OCI-LY1 (cell line): ENCODE measurements around the gene NIM1K.
"Not testable (repeated sequence)": the region's sequence is repeated elsewhere in the genome, so short reads cannot be mapped to it uniquely, and the experiment has no call there.

ENCODE experiments used
- H2AFZ ChIP-seq: fragments of 200-600 bp; sonication (generic), shearing (Covaris generic); 2 replicates; pipeline ENCODE4 v1.6.0; 2014; ENCODE audit warnings: antibody characterized with exemption, mild to moderate bottlenecking, low read length
- H3F3A ChIP-seq: fragments of 200-600 bp; sonication (generic), shearing (Covaris generic); 2 replicates; pipeline ENCODE4 v1.6.0; 2014; ENCODE audit warnings: mild to moderate bottlenecking, antibody characterized with exemption, low read length, moderate library complexity; ENCODE audit not compliant: insufficient read depth
- H3K27ac ChIP-seq: fragments of 200-600 bp; sonication (generic); 2 replicates; pipeline ENCODE4 v1.5.1; 2014; ENCODE audit warnings: low read length, mixed run types, mild to moderate bottlenecking, low read depth; ENCODE audit not compliant: poor library complexity, severe bottlenecking
- H3K27me3 ChIP-seq: fragments of 200-600 bp; sonication (generic); 2 replicates; pipeline ENCODE4 v1.6.0; 2014; ENCODE audit warnings: antibody characterized with exemption, mild to moderate bottlenecking, low read length, moderate library complexity; ENCODE audit not compliant: insufficient read depth
- H3K36me3 ChIP-seq: fragments of 200-600 bp; sonication (generic); 2 replicates; pipeline ENCODE4 v1.6.1; 2014; ENCODE audit warnings: mild to moderate bottlenecking, antibody characterized with exemption, low read length, moderate library complexity, mixed read lengths; ENCODE audit not compliant: insufficient read depth
- H3K4me1 ChIP-seq: fragments of 200-600 bp; sonication (generic); 2 replicates; pipeline ENCODE4 v1.5.1; 2014; ENCODE audit warnings: mild to moderate bottlenecking, low read length, moderate library complexity; ENCODE audit not compliant: insufficient read depth, severe bottlenecking
- H3K4me2 ChIP-seq: fragments of 200-600 bp; sonication (generic), shearing (Covaris generic); 2 replicates; pipeline ENCODE4 v1.6.1; 2014; ENCODE audit warnings: low read length
- H3K4me3 ChIP-seq: fragments of 200-600 bp; sonication (generic); 2 replicates; pipeline ENCODE4 v1.5.1; 2014; ENCODE audit warnings: low read length, low read depth, mild to moderate bottlenecking, mixed read lengths; ENCODE audit not compliant: poor library complexity, severe bottlenecking
- H3K79me2 ChIP-seq: fragments of 200-600 bp; shearing (Covaris generic); 2 replicates; pipeline ENCODE4 v1.6.1; 2016; ENCODE audit warnings: mixed run types, low read length, mixed read lengths; ENCODE audit not compliant: insufficient read depth
- H3K9ac ChIP-seq: fragments of 200-600 bp; sonication (generic), shearing (Covaris generic); 2 replicates; pipeline ENCODE4 v1.6.1; 2014; ENCODE audit warnings: mild to moderate bottlenecking, low read length, mixed read lengths
- H3K9me2 ChIP-seq: fragments of 200-600 bp; sonication (generic), shearing (Covaris generic); 2 replicates; pipeline ENCODE4 v1.6.1; 2014; ENCODE audit warnings: low read depth, mild to moderate bottlenecking, low read length, mixed read lengths
- H3K9me3 ChIP-seq: fragments of 200-600 bp; shearing (Covaris generic); 2 replicates; pipeline ENCODE4 v1.6.1; 2014; ENCODE audit warnings: low read length, mixed read lengths
- H4K20me1 ChIP-seq: fragments of 200-600 bp; sonication (generic), shearing (Covaris generic); 2 replicates; pipeline ENCODE4 v1.6.0; 2016; ENCODE audit warnings: mild to moderate bottlenecking, low read length; ENCODE audit not compliant: insufficient read depth
- CTCF ChIP-seq: fragments of 200-600 bp; sonication (generic), shearing (Covaris generic); IDR thresholded peaks from 2 replicates; pipeline ENCODE4 v1.5.1; 2017; ENCODE audit warnings: mild to moderate bottlenecking, antibody characterized with exemption, low read length, moderate library complexity, mixed read lengths
- EZH2 ChIP-seq: fragments of 200-600 bp; sonication (generic), shearing (Covaris generic); IDR thresholded peaks from 2 replicates; pipeline ENCODE4 v1.8.0; 2017; ENCODE audit warnings: borderline replicate concordance, mixed run types, mild to moderate bottlenecking, antibody characterized with exemption, low read length, moderate library complexity, mixed read lengths

NIM1K gene

GRCh38 chr5:43256261-43256966, 64.4 kb downstream of the NIM1K start:
- Histone ChIP-seq H3K27me3 (no peaks in the 10 kb centered on the region), H3K36me3 (no peaks in the 10 kb centered on the region), H3K27ac (no peak overlapping the region), H3K79me2 (no peaks in the 10 kb centered on the region), H3K4me1 (no peaks in the 10 kb centered on the region), H4K20me1 (no peaks in the 10 kb centered on the region), H3K4me2 (no peak overlapping the region), H3K9me2 (no peaks in the 10 kb centered on the region), H3K9ac (no peak overlapping the region), H2AFZ (no peak overlapping the region), H3K9me3 (no peaks in the 10 kb centered on the region), H3F3A (no peaks in the 10 kb centered on the region), H3K4me3 (no peak overlapping the region)
- TF ChIP-seq CTCF: no peak
- no peak for TF ChIP-seq EZH2

GRCh38 chr5:43258116-43258515, 66.1 kb downstream of the NIM1K start:
- Histone ChIP-seq H3K27ac (no peak overlapping the region), H4K20me1 (no peaks in the 10 kb centered on the region), H3K9me3 (no peaks in the 10 kb centered on the region), H3K4me3 (no peak overlapping the region), H2AFZ (no peak overlapping the region), H3K4me2 (no peak overlapping the region), H3K9me2 (no peaks in the 10 kb centered on the region), H3K27me3 (no peaks in the 10 kb centered on the region), H3K9ac (no peak overlapping the region), H3F3A (no peaks in the 10 kb centered on the region), H3K36me3 (no peaks in the 10 kb centered on the region), H3K4me1 (no peaks in the 10 kb centered on the region), H3K79me2 (no peaks in the 10 kb centered on the region)
- TF ChIP-seq CTCF (no peak), EZH2 (no peak)

GRCh38 chr5:43262269-43262668, 70.2 kb downstream of the NIM1K start:
- H3K79me2 ChIP-seq, H3K9me3 ChIP-seq, H3K4me3 ChIP-seq, H3K27me3 ChIP-seq, H3K4me2 ChIP-seq, H3F3A ChIP-seq, H3K36me3 ChIP-seq, H4K20me1 ChIP-seq, H2AFZ ChIP-seq, H3K9me2 ChIP-seq, H3K27ac ChIP-seq, H3K9ac ChIP-seq, H3K4me1 ChIP-seq: not testable (repeated sequence)

- no peak for TF ChIP-seq EZH2
- no peak for TF ChIP-seq CTCF
- Histone ChIP-seq H3K4me3 (no peak overlapping the region), H3K27me3 (no peaks in the 10 kb centered on the region; the same call in 1 of the 2 replicates), H4K20me1 (no peaks in the 10 kb centered on the region), H3K27ac (no peak overlapping the region), H2AFZ (no peak overlapping the region), H3F3A (no peaks in the 10 kb centered on the region), H3K9me3 (no peaks in the 10 kb centered on the region), H3K9me2 (no peaks in the 10 kb centered on the region), H3K9ac (no peak overlapping the region), H3K4me2 (no peak overlapping the region), H3K4me1 (no peaks in the 10 kb centered on the region), H3K79me2 (no peaks in the 10 kb centered on the region), H3K36me3 (no peaks in the 10 kb centered on the region)
These were observed 76.3 kb downstream of the NIM1K start for GRCh38 chr5:43268188-43268820.
